K562 (cell line): ENCODE results near the gene FTL. TPM values are rescaled to one million over a fixed set of nuclear protein-coding genes. Genes with fewer than 3 reads are reported as not detected.

ENCODE experiments used
- ATAC-seq: fragments of 200-7000 bp; cut with Tn5 transposase; 3 replicates; pipeline ENCODE4 v1.9.1; 2020; ENCODE audit warnings: moderate library complexity
- BruUV-seq: library from RNA; stranded (reverse); fragments of 400-500 nt; replicated peaks from 2 replicates; lab custom pipeline; 2021; lab: Mats Ljungman, UMichigan
- CTCF ChIA-PET: fragments of 300-600 bp; formaldehyde crosslinking; extraction: SDS; loops from one replicate; lab custom pipeline; 2021; ENCODE audit warnings: low intra/inter-chr PET ratio; lab: Yijun Ruan, JAX
- POLR2A ChIA-PET: fragments of 300-600, 350-650 bp; sonication (Branson Sonifier 250); formaldehyde crosslinking; extraction: SDS; loops from one replicate; lab custom pipeline; 2021; ENCODE audit warnings: antibody characterized with exemption, inconsistent platforms; lab: Yijun Ruan, JAX
- DNase-seq, 4 experiments: peaks; one replicate each; pipeline versions ENCODE4 v3.0.0 to v3.0.0-alpha.2; 2011 to 2018; ENCODE audit warnings: low spot score in 3 of 4, mixed read lengths in 3 of 4; ENCODE audit errors: extremely low read depth in 1 of 4
- FAIRE-seq: peaks from 2 replicates; lab custom pipeline; 2011; peaks lifted over from hg19 to GRCh38; lab: Jason Lieb, UNC
- H2AFZ ChIP-seq: 2 replicates; pipeline ENCODE4 v1.6.0; 2011; ENCODE audit warnings: low read depth, low read length, control low read depth, inconsistent platforms
- H3K27ac ChIP-seq: fragments of 200-600 bp; 3 replicates; pipeline ENCODE4 v1.8.0; 2011; ENCODE audit warnings: low read depth, mild to moderate bottlenecking, control low read depth, inconsistent platforms, low read length, moderate library complexity, mixed read lengths; ENCODE audit errors: extremely low read depth
- H3K27me3 ChIP-seq, 2 experiments: fragments of 300-600 bp in 1 of 2; 2 replicates in 1 of 2; 3 replicates in 1 of 2; pipeline versions ENCODE4 v1.6.0 to v1.8.0; 2011; ENCODE audit warnings: inconsistent platforms in 2 of 2, low read length in 2 of 2, mild to moderate bottlenecking in 1 of 2, mixed read lengths in 1 of 2, moderate library complexity in 1 of 2; ENCODE audit not compliant: control insufficient read depth in 2 of 2, insufficient read depth in 2 of 2
- H3K36me3 ChIP-seq: fragments of 300-600 bp; 3 replicates; pipeline ENCODE4 v1.8.0; 2011; ENCODE audit warnings: mild to moderate bottlenecking, low read length, inconsistent platforms; ENCODE audit not compliant: control insufficient read depth, insufficient read depth
- H3K4me1 ChIP-seq, 2 experiments: fragments of 200-600 bp in 1 of 2; replicated peaks in 1 of 2; 2 replicates in 1 of 2; 3 replicates in 1 of 2; pipeline versions ENCODE4 v1.5.1 to v1.8.0; 2011; ENCODE audit warnings: inconsistent platforms in 2 of 2, low read length in 2 of 2, mild to moderate bottlenecking in 1 of 2, mixed read lengths in 1 of 2, moderate library complexity in 1 of 2; ENCODE audit not compliant: control insufficient read depth in 2 of 2, insufficient read depth in 2 of 2
- H3K4me2 ChIP-seq: 2 replicates; pipeline ENCODE4 v1.6.1; 2011; ENCODE audit warnings: low read length, control low read depth, inconsistent platforms, mixed read lengths; ENCODE audit not compliant: insufficient read depth
- H3K4me3 ChIP-seq: fragments of 200-600 bp; sonication (generic), shearing (Covaris generic); 2 replicates; pipeline ENCODE4 v1.5.1; 2016; ENCODE audit warnings: control low read depth, inconsistent platforms
- H3K79me2 ChIP-seq: fragments of 200-600 bp; 3 replicates; pipeline ENCODE4 v1.8.0; 2011; ENCODE audit warnings: low read length, inconsistent platforms; ENCODE audit not compliant: control insufficient read depth, insufficient read depth
- H3K9ac ChIP-seq, 2 experiments: 2 replicates each; pipeline versions ENCODE4 v1.6.0 to v1.6.1; 2011; ENCODE audit warnings: low read depth in 2 of 2, low read length in 2 of 2, control low read depth in 1 of 2, inconsistent platforms in 1 of 2, mild to moderate bottlenecking in 1 of 2, mixed read lengths in 1 of 2; ENCODE audit not compliant: insufficient read depth in 1 of 2
- H3K9me1 ChIP-seq: one replicate; pipeline ENCODE4 v1.6.0; 2011; ENCODE audit warnings: inconsistent platforms, mild to moderate bottlenecking, low read length, moderate library complexity; ENCODE audit not compliant: control insufficient read depth, insufficient read depth
- H3K9me3 ChIP-seq: replicated peaks from 2 replicates; pipeline ENCODE4 v1.5.1; 2011; ENCODE audit warnings: low read depth, low read length, inconsistent platforms; ENCODE audit not compliant: control insufficient read depth, insufficient read depth
- H4K20me1 ChIP-seq: replicated peaks from 2 replicates; pipeline ENCODE4 v1.6.1; 2011; ENCODE audit warnings: low read length, inconsistent platforms, mixed read lengths; ENCODE audit not compliant: control insufficient read depth, insufficient read depth
- ADNP ChIP-seq: fragments of 200-800 bp; sonication (Bioruptor generic); IDR thresholded peaks from 2 replicates; pipeline ENCODE4 v1.6.1; 2016; ENCODE audit warnings: missing genetic modification characterization, missing compliant biosample characterization
- ARID2 ChIP-seq: fragments of 450-650 bp; IDR thresholded peaks from 2 replicates; pipeline ENCODE4 v1.6.1; 2017; ENCODE audit warnings: antibody characterized with exemption, mild to moderate bottlenecking
- BCOR ChIP-seq: fragments of 450-650 bp; IDR thresholded peaks from 2 replicates; pipeline ENCODE4 v1.6.1; 2016
- BRD9 ChIP-seq: fragments of 450-650 bp; IDR thresholded peaks from 2 replicates; pipeline ENCODE4 v1.6.1; 2018; ENCODE audit warnings: low read depth; ENCODE audit not compliant: partially characterized antibody
- CREB1 ChIP-seq, 2 experiments: sonication (generic) in 1 of 2; formaldehyde crosslinking in 1 of 2; IDR thresholded peaks; 2 replicates each; pipeline versions ENCODE4 v1.6.1 to v1.8.0; 2012 to 2022; ENCODE audit warnings: inconsistent platforms in 1 of 2, mild to moderate bottlenecking in 1 of 2, missing genetic modification reagents in 1 of 2, moderate library complexity in 1 of 2
- CREBBP ChIP-seq: IDR thresholded peaks from one replicate; pipeline ENCODE4 v1.6.1; 2012; ENCODE audit warnings: low read depth, mild to moderate bottlenecking, control low read depth, inconsistent platforms, low read length
- DDX20 ChIP-seq: fragments of 450-650 bp; IDR thresholded peaks from 2 replicates; pipeline ENCODE4 v1.6.1; 2016; ENCODE audit warnings: missing genetic modification characterization, low read depth, mild to moderate bottlenecking, missing compliant biosample characterization, moderate library complexity
- ETS2 ChIP-seq: IDR thresholded peaks from 2 replicates; pipeline ENCODE4 v1.6.1; 2016; ENCODE audit warnings: borderline replicate concordance, missing genetic modification characterization, mild to moderate bottlenecking, moderate library complexity, missing compliant biosample characterization; ENCODE audit not compliant: poor library complexity, severe bottlenecking
- HDAC1 ChIP-seq, 2 experiments: fragments of 450-650 bp; IDR thresholded peaks; 2 replicates each; pipeline ENCODE4 v1.6.1; 2016 to 2017; ENCODE audit warnings: inconsistent platforms in 1 of 2, mild to moderate bottlenecking in 1 of 2, moderate library complexity in 1 of 2
- KLF10 ChIP-seq: fragments of 250-450 bp; sonication (Bioruptor Pico); IDR thresholded peaks from 2 replicates; pipeline ENCODE4 v1.6.1; 2021; ENCODE audit warnings: matching md5 sums
- KLF6 ChIP-seq: fragments of 250-450 bp; sonication (Bioruptor Pico); IDR thresholded peaks from 2 replicates; pipeline ENCODE4 v1.4.0; 2020; ENCODE audit warnings: mild to moderate bottlenecking, moderate library complexity, borderline replicate concordance
- MTA1 ChIP-seq: fragments of 450-650 bp; IDR thresholded peaks from 2 replicates; pipeline ENCODE4 v1.6.1; 2017; ENCODE audit warnings: borderline replicate concordance
- NBN ChIP-seq: fragments of 450-650 bp; IDR thresholded peaks from 2 replicates; pipeline ENCODE4 v1.6.1; 2016; ENCODE audit warnings: low read depth, mild to moderate bottlenecking
- NFIC ChIP-seq: fragments of 450-650 bp; IDR thresholded peaks from 2 replicates; pipeline ENCODE4 v1.6.1; 2017; ENCODE audit warnings: mild to moderate bottlenecking, inconsistent platforms
- RCOR1 ChIP-seq, 2 experiments: IDR thresholded peaks; 2 replicates each; pipeline ENCODE4 v1.6.1; 2012; ENCODE audit warnings: low read depth in 2 of 2, low read length in 2 of 2, borderline replicate concordance in 1 of 2, improper control_type of control experiment in 1 of 2
- RHOXF2B ChIP-seq: fragments of 250-450 bp; sonication (Bioruptor Pico); conservative IDR thresholded peaks from 2 replicates; pipeline ENCODE4 v1.5.1; 2021
- WGBS: fragments of 100-300 bp; shearing (Covaris generic); methylation state at CpG from one replicate; pipeline ENCODE4 v1.1.6; 2016; ENCODE audit warnings: low coverage, mixed read lengths; ENCODE audit not compliant: insufficient coverage; ENCODE audit errors: missing lambda C conversion rate; 5-methylcytosine and 5-hydroxymethylcytosine counted together
- in situ Hi-C: fragments of 300-500 bp; cut with MboI; formaldehyde crosslinking; loops from 4 replicates; pipeline ENCODE4 v1.15.0; 2018; ENCODE audit warnings: inconsistent platforms, mixed read lengths
- intact Hi-C: fragments of 100-400 bp; cut with micrococcal nuclease; formaldehyde crosslinking; loops from 2 replicates; pipeline ENCODE4 v1.14.2; 2022
- polyA plus RNA-seq, 8 experiments: library from polyadenylated mRNA; depleted of rRNA in 4 of 8; stranded (reverse) in 5 of 8; unstranded in 3 of 8; fragments of >200 nt; fragmentation: Nextera tagmentation in 2 of 8; fragmentation: Illumina TruSeq in 1 of 8; extraction: Ambion mirVana in 2 of 8; extraction: Trizol in 1 of 8; gene quantifications; 2 replicates each; pipeline versions ENCODE4 v1.2.1 to v1.2.3, GENCODE V29; 2011 to 2014; ENCODE audit warnings: inconsistent platforms in 1 of 8, missing spikeins in 1 of 8
- total RNA-seq, 7 experiments: library from RNA; depleted of rRNA in 6 of 7; stranded (reverse); fragments of >200 nt in 6 of 7; fragmentation: Illumina TruSeq in 2 of 7; extraction: Trizol in 2 of 7; gene quantifications; 2 replicates each; pipeline versions ENCODE4 v1.2.1 to v1.2.3, GENCODE V29; 2011 to 2021; ENCODE audit warnings: low replicate concordance in 1 of 7
- TF ChIP-seq, protein P1 (sequence below): IDR thresholded peaks from 2 replicates; pipeline ENCODE4 v1.6.1; 2011; ENCODE audit warnings: borderline replicate concordance, low read depth, mild to moderate bottlenecking, moderate library complexity, low read length; ENCODE audit not compliant: insufficient read depth, poor library complexity, severe bottlenecking
- TF ChIP-seq, protein P2 (sequence below): sonication (generic); formaldehyde crosslinking; IDR thresholded peaks from 2 replicates; pipeline ENCODE4 v1.8.0; 2023; ENCODE audit warnings: mild to moderate bottlenecking, missing genetic modification reagents

The FTL gene
- total and polyA plus RNA-seq, 9 of the 15 experiments (the other 6 are each of a cell fraction or from before 2014, with no cell fraction given): 1,231 to 27,415 (median 3,965) TPM

DNA sequence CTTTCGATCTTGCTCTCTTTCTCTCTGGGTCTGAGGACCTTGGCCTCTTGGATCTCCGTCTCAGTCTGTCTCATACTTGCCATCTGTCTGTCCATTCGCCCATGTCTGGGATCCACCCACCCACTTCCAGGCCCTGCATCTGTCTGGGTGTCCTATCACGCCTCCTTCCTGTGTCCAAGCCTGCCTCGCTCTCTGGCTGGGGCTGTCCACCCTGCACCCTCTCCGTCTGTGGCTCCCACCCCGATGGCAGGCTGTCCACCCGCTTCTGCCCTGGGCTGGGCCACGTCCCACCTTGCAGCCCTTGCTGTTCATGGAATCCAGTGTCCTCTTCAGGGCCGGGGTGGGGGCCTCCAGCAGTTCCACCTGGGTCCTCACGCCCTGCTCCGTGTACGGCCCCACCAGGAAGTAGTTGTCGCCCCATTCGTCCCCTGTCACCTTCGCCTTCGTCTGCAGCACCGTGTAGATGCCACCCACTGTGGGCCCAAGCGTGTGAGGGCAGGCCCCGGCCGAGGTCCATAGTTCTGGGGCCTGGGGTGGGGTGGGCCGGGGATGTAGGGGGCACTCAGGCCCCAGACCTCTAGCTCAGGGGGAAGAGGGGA, 26.0 kb downstream of the FTL start:
- Histone ChIP-seq H3K27ac (no peak overlapping the region; the same call in 2 of the 3 replicates), H3K9me3 (no peaks in the 10 kb centered on the region), H3K4me1 (peaks cover 5 to 35% of the 10 kb centered on the region in 2 experiments; a peak in 4 of 5 replicates), H4K20me1 (no peaks in the 10 kb centered on the region), H2AFZ (no peak overlapping the region), H3K27me3 (no peaks in the 10 kb centered on the region), H3K4me3 (no peak overlapping the region), H3K9ac (peak overlapping the region in 1 of 2 experiments; percentile 84; a peak in 3 of 4 replicates), H3K4me2 (no peak overlapping the region), H3K79me2 (peaks cover 54% of the 10 kb centered on the region), H3K36me3 (peaks cover 47% of the 10 kb centered on the region), H3K9me1 (no peaks in the 10 kb centered on the region)
- FAIRE-seq (no peak), ATAC-seq (no peak), DNase-seq (no peak)
- in situ Hi-C loops: no loop called here
- BruUV-seq: no TSS peak
- intact Hi-C loops: loop anchor here (10.0 kb wide), 2 partner anchors 164 to 234 kb away; partner anchors contain the start of genes HRC and TRPM4
- ChIA-PET CTCF (no interaction called here), POLR2A (interaction anchor here (1.5 to 3.0 kb wide), 2 partner anchors 25 to 119 kb away, joined by 4 to 42 read pairs; partner anchors contain the start of genes FTL and PPP1R15A)
- 94% methylated on average over 15 of the region's 22 CpGs for WGBS
- no peak for TF ChIP-seq KLF6 (CRISPR knock-in tag)
- no peak for TF ChIP-seq RHOXF2B (CRISPR knock-in tag)
- TF ChIP-seq, protein P1, sequence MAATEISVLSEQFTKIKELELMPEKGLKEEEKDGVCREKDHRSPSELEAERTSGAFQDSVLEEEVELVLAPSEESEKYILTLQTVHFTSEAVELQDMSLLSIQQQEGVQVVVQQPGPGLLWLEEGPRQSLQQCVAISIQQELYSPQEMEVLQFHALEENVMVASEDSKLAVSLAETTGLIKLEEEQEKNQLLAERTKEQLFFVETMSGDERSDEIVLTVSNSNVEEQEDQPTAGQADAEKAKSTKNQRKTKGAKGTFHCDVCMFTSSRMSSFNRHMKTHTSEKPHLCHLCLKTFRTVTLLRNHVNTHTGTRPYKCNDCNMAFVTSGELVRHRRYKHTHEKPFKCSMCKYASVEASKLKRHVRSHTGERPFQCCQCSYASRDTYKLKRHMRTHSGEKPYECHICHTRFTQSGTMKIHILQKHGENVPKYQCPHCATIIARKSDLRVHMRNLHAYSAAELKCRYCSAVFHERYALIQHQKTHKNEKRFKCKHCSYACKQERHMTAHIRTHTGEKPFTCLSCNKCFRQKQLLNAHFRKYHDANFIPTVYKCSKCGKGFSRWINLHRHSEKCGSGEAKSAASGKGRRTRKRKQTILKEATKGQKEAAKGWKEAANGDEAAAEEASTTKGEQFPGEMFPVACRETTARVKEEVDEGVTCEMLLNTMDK: no peak
- TF ChIP-seq MTA1: no peak
- no peak for TF ChIP-seq NBN
- TF ChIP-seq BCOR: no peak
- TF ChIP-seq KLF10 (CRISPR knock-in tag): no peak
- TF ChIP-seq DDX20 (tag): no peak
- TF ChIP-seq BRD9: no peak
- no peak for TF ChIP-seq ARID2
- no peak for TF ChIP-seq ETS2
- TF ChIP-seq ADNP (tag): no peak
- no peak for TF ChIP-seq NFIC
- no peak for TF ChIP-seq RCOR1 (IDR thresholded peaks at IDR 0.05; ENCODE audit: borderline replicate concordance in 1 of 2, low read depth in 2 of 2, low read length in 2 of 2)
- TF ChIP-seq HDAC1 (IDR thresholded peaks at IDR 0.05): no peak
- TF ChIP-seq, protein P2, sequence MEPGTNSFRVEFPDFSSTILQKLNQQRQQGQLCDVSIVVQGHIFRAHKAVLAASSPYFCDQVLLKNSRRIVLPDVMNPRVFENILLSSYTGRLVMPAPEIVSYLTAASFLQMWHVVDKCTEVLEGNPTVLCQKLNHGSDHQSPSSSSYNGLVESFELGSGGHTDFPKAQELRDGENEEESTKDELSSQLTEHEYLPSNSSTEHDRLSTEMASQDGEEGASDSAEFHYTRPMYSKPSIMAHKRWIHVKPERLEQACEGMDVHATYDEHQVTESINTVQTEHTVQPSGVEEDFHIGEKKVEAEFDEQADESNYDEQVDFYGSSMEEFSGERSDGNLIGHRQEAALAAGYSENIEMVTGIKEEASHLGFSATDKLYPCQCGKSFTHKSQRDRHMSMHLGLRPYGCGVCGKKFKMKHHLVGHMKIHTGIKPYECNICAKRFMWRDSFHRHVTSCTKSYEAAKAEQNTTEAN (CRISPR knock-in tag): no peak
- no peak for TF ChIP-seq CREB1 (IDR thresholded peaks at IDR 0.05)
- no peak for TF ChIP-seq CREB1 (CRISPR knock-in tag; IDR thresholded peaks at IDR 0.05)
- no peak for TF ChIP-seq CREBBP
